Panc1 (cell line): ENCODE results near the gene NPHP4.

Source experiments
- POLR2AphosphoS5 ChIP-seq: IDR thresholded peaks from 2 replicates; pipeline ENCODE4 v1.6.1; 2012; ENCODE audit warnings: mild to moderate bottlenecking, low read depth, low read length, moderate library complexity
- SIN3A ChIP-seq: IDR thresholded peaks from 2 replicates; pipeline ENCODE4 v1.6.1; 2012; ENCODE audit warnings: low read depth, mild to moderate bottlenecking, low read length, moderate library complexity, borderline replicate concordance; ENCODE audit not compliant: insufficient read depth
- TF ChIP-seq, protein P1 (sequence below): fragments of 450-650 bp; IDR thresholded peaks from 2 replicates; pipeline ENCODE4 v1.5.1; 2017; ENCODE audit warnings: mild to moderate bottlenecking

DNA sequence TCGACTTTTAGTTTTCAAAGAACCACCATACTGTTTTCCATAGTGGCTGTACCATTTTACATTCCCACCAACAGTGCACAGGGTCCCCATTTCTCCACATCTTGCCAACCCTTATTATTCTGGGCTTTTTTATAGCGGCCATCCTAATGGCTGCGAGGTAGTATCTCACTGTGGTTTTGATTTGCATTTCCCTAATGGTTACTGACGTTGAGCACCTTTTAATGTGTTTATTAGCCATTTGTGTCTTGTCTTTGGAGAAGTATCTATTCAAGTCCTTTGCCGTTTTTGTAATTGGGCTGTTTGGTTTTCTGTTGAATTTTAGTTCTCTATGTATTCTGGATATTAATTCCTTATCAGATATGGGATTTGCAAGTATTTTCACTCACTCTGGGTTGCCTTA is 31.1 kb upstream of the NPHP4 start:
- TF ChIP-seq, protein P1, sequence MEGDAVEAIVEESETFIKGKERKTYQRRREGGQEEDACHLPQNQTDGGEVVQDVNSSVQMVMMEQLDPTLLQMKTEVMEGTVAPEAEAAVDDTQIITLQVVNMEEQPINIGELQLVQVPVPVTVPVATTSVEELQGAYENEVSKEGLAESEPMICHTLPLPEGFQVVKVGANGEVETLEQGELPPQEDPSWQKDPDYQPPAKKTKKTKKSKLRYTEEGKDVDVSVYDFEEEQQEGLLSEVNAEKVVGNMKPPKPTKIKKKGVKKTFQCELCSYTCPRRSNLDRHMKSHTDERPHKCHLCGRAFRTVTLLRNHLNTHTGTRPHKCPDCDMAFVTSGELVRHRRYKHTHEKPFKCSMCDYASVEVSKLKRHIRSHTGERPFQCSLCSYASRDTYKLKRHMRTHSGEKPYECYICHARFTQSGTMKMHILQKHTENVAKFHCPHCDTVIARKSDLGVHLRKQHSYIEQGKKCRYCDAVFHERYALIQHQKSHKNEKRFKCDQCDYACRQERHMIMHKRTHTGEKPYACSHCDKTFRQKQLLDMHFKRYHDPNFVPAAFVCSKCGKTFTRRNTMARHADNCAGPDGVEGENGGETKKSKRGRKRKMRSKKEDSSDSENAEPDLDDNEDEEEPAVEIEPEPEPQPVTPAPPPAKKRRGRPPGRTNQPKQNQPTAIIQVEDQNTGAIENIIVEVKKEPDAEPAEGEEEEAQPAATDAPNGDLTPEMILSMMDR = no peak
- no peak for TF ChIP-seq POLR2AphosphoS5
- TF ChIP-seq SIN3A = no peak
